Epithelial cell of alveolus of lung (primary cell): ENCODE measurements around the gene AP1S2. TPM values are rescaled to one million over a fixed set of nuclear protein-coding genes. Genes with fewer than 3 reads are reported as not detected.

Experiments
- total RNA-seq: library from RNA; depleted of rRNA; stranded (reverse); fragments of >200 nt; gene quantifications from 2 replicates; pipeline ENCODE4 v1.2.1, GENCODE V29; 2015

AP1S2 gene
- total RNA-seq = 29.6 and 77.2 TPM in 2 replicates

GRCh38 chrX:15854712-15855567 is at the start of gene AP1S2:
TSS of gene AP1S2 (minus strand) at chrX:15854813. CDS start at chrX:15852524, 2,289 bp downstream.

GRCh38 chrX:15789979-15790768 is 64.4 kb downstream of the AP1S2 start, which contains the start of gene ZRSR2:
TSS of gene ZRSR2 (plus strand) at chrX:15790484. CDS start at chrX:15790496, 12 bp downstream.

Other genes with a start within 250 kb of the AP1S2 start
- gene CLTRN, start 190.0 kb downstream of the AP1S2 start, total RNA-seq = 0.32 and 0.78 TPM in 2 replicates
- gene CA5B, start 116.5 kb downstream of the AP1S2 start, total RNA-seq = 3.9 and 10.1 TPM in 2 replicates
- gene ZRSR2, start 64.3 kb downstream of the AP1S2 start, total RNA-seq = 0.78 and 3.0 TPM in 2 replicates